ENCODE data around the gene MIPOL1.
"Not testable (repeated sequence)": the region's sequence is repeated elsewhere in the genome, so short reads cannot be mapped to it uniquely, and the experiment has no call there.

The MIPOL1 gene

DNA sequence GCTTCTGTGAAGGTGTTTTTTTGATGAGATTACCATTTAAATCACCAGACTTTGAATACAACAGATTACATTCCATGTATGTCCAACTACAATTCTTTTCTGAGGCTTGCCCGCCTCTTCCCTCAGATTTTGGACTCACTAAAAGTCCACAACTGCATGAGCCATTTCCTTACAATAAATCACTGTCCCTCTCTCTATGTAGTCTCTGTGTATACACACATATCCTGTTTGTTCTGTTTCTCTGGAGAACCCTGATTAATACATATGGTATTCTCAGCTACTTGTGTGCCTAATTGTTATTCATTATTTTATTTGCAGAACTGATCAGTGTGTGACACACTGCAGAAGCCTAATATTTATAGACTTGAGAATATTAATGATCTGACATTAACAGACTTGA lies 2.4 kb upstream of the MIPOL1 start:
- DNase-seq (ENCODE audit: insufficient read length) (no peak), FAIRE-seq (no peak)
- TF ChIP-seq TAF1 (IDR thresholded peaks at IDR 0.05; ENCODE audit: borderline replicate concordance, low read depth, low read length) (no peak), POLR2AphosphoS5 (IDR thresholded peaks at IDR 0.05; ENCODE audit: low read depth, low read length) (no peak)

DNA sequence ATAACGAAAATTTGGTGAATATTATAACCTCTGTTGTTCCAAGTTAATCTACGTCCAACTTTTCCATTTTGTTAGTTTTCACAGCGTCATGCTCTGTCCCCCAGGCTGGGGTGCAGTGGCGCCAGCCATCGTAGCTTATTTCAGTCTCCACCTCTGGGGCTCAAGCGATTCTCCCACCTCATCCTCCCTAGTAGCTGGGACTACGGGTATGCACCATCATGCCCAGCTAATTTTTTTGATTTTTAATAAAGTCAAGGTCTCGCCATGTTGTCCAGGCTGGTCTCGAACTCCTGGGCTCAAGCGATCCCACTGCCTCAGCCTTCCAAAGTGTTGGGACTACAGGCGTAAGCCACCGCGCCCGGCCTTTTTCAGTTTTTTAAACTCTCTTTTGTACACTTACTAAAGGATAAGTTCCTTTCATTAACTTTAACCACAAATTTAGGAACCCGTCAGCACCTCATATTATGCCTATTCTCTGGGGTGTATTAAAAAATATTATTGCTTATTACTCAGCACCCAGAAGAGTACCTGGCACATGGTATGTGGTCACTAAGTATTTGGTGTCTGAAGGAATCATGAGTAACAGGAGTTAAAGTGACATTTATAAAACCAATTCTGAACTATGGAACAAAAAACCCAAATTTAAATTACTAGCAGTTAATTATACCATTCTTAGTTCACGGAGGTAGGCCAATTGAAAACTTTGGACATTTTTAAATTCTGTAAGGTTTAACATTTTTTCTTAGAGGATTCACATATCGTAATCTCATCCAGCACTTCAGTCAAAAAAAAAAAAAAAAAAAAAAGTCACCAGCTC lies 925 bp upstream of the MIPOL1 start:
- no peak for TF ChIP-seq POLR2AphosphoS5 (IDR thresholded peaks at IDR 0.05; ENCODE audit: low read depth, low read length)
- no peak for TF ChIP-seq POLR2A (IDR thresholded peaks at IDR 0.05; ENCODE audit: low read depth, low read length)
- TF ChIP-seq TAF1 (IDR thresholded peaks at IDR 0.05; ENCODE audit: borderline replicate concordance, low read depth, low read length), result no peak
- no peak for FAIRE-seq
- no peak for DNase-seq (ENCODE audit: insufficient read length)

- DNase-seq (ENCODE audit: insufficient read length), result no peak
- FAIRE-seq, result no peak
- TF ChIP-seq TAF1 (IDR thresholded peaks at IDR 0.05; ENCODE audit: borderline replicate concordance, low read depth, low read length) (no peak), POLR2A (IDR thresholded peaks at IDR 0.05; ENCODE audit: low read depth, low read length) (no peak), POLR2AphosphoS5 (IDR thresholded peaks at IDR 0.05; ENCODE audit: low read depth, low read length) (no peak)
Measured at GRCh38 chr14:37198273-37198598, 499 bp downstream of the MIPOL1 start.

DNA sequence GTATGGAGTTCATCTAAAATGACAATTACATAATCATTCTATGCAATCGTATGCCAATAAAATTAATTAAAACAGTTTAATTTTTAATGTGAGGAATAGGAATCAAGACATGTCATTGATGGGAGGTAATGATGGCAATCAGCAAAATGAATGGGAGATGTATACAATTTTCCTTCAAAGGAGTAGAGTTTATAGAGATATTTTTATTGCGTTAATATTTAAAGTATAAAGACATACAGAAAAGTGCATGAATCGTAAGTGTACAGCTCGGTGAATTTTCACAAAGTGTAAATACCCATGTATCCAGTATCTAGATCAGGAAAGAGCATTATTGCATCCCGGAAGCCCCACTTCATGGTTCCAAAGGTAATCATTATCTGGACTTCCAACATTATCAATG lies 1.2 kb downstream of the MIPOL1 start:
- DNase-seq (ENCODE audit: insufficient read length), result no peak
- TF ChIP-seq POLR2AphosphoS5 (IDR thresholded peaks at IDR 0.05; ENCODE audit: low read depth, low read length), result no peak
- no peak for TF ChIP-seq POLR2A (IDR thresholded peaks at IDR 0.05; ENCODE audit: low read depth, low read length)
- TF ChIP-seq TAF1 (IDR thresholded peaks at IDR 0.05; ENCODE audit: borderline replicate concordance, low read depth, low read length), result no peak
- no peak for FAIRE-seq

DNA sequence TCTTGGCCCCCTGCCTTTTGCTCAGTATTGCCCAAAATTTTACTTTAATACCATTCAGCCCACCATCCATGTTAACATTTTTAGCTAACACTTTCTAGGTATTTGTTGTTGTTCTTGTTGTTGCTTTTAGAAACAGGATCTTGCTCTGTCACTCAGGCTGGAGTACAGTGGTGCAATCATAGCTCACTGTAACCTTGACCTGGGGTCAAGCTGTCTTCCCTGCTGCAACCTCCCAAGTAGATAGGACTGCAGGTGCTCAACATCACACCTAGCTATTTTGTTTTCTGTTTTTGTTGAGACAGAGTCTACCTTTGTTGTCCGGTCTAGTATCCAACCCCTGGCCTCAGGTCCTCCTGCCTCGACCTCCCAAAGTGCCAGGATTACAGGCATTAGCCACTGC lies 4.0 kb downstream of the MIPOL1 start:
- FAIRE-seq (no peak), DNase-seq (ENCODE audit: insufficient read length) (no peak)
- no peak for TF ChIP-seq TAF1 (IDR thresholded peaks at IDR 0.05; ENCODE audit: borderline replicate concordance, low read depth, low read length)
- no peak for TF ChIP-seq POLR2AphosphoS5 (IDR thresholded peaks at IDR 0.05; ENCODE audit: low read depth, low read length)
- TF ChIP-seq POLR2A (IDR thresholded peaks at IDR 0.05; ENCODE audit: low read depth, low read length), result no peak

DNA sequence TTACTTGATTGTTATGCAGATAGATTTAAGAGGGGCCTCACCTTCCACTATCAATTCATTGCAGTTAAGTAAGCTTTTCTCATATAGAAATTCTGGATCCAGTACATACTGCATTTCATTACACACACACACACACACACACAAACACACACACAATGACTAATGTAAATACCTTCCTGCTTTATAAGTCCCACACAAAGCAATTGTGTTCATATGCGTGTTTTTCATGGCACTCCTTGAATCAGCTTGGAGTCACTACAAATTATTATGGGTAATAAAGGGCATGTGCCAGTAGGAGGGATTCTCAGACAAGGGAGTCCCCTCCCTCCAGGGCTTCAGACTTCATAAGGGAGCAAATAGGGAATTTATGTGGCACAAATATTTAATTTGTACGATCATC lies 4.5 kb downstream of the MIPOL1 start:
- no peak for DNase-seq (ENCODE audit: insufficient read length)
- no peak for TF ChIP-seq TAF1 (IDR thresholded peaks at IDR 0.05; ENCODE audit: borderline replicate concordance, low read depth, low read length)
- TF ChIP-seq POLR2AphosphoS5 (IDR thresholded peaks at IDR 0.05; ENCODE audit: low read depth, low read length), result no peak
- TF ChIP-seq POLR2A (IDR thresholded peaks at IDR 0.05; ENCODE audit: low read depth, low read length), result no peak
- FAIRE-seq, result no peak

- DNase-seq (ENCODE audit: insufficient read length) (no peak), FAIRE-seq (no peak)
- TF ChIP-seq POLR2AphosphoS5 (IDR thresholded peaks at IDR 0.05; ENCODE audit: low read depth, low read length) (no peak), POLR2A (IDR thresholded peaks at IDR 0.05; ENCODE audit: low read depth, low read length) (no peak), TAF1 (IDR thresholded peaks at IDR 0.05; ENCODE audit: borderline replicate concordance, low read depth, low read length) (no peak)
Measured at GRCh38 chr14:37202812-37203211, 5.1 kb downstream of the MIPOL1 start.

DNA sequence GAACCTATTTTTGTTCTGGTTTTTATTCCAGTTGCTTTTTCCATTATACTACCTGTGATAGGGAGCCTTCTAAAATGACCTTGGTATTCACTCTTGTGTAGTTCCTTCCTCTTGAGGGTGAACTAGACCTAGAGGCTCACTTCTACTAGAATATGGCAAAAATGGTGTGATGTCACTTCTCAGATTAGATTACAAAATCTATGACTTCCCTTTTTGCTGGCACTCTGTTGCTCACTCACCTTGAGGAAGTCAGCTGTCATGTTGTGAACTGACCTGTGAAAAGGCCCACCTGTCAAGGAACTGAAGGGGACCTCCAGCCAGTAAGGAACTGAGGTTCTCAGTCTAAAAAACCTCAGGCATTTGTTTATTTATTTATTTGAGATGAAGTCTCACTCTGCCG lies 5.7 kb downstream of the MIPOL1 start:
- DNase-seq (ENCODE audit: insufficient read length) (no peak), FAIRE-seq (no peak)
- TF ChIP-seq POLR2AphosphoS5 (IDR thresholded peaks at IDR 0.05; ENCODE audit: low read depth, low read length), result no peak
- no peak for TF ChIP-seq POLR2A (IDR thresholded peaks at IDR 0.05; ENCODE audit: low read depth, low read length)
- TF ChIP-seq TAF1 (IDR thresholded peaks at IDR 0.05; ENCODE audit: borderline replicate concordance, low read depth, low read length), result no peak

GRCh38 chr14:37205623-37206605 lies 8.2 kb downstream of the MIPOL1 start:
- DNase-seq (ENCODE audit: insufficient read length); FAIRE-seq: not testable (repeated sequence)

- FAIRE-seq; DNase-seq (ENCODE audit: insufficient read length): not testable (repeated sequence)
Measured at GRCh38 chr14:37209617-37210016, 11.9 kb downstream of the MIPOL1 start.

DNA sequence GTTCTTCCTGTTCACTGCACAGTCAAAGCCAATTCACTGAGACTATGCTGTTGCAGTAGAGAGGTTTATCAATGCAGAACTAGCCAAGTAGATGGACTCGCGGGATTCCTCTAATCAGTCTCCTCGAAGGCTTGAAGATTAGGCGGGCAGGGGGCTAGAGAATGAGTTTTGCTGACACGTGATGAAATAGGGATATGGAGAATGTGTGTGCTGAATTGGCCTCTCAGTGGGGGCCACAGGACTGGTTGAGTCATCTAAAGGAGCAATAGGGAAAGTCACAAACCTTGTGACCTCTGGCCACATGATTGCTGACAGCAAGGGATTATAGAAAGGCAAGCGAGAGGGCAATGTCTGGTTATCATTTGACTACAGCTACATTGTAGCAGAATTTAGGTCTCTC lies 12.7 kb downstream of the MIPOL1 start:
- TF ChIP-seq POLR2A (IDR thresholded peaks at IDR 0.05; ENCODE audit: low read depth, low read length), result no peak
- TF ChIP-seq POLR2AphosphoS5 (IDR thresholded peaks at IDR 0.05; ENCODE audit: low read depth, low read length), result no peak
- TF ChIP-seq TAF1 (IDR thresholded peaks at IDR 0.05; ENCODE audit: borderline replicate concordance, low read depth, low read length), result no peak
- FAIRE-seq (no peak), DNase-seq (ENCODE audit: insufficient read length) (no peak)

DNA sequence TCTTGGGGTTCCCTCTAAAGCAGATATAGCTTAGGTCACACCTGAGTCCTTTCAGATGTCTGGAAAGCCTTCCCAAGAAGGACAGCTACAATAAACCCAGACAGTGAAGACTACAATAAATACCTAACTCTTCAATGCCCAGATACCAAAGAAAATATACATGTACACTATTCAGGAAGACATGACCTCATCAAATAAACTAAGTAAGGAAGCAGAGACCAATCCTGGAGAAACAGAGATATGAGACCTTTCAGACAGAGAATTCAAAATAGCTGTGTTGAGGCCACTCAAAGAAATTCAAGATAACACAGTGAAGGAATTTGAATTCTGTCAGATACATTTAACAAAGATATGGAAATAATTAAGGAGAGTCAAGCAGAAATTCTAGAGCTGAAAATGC lies 15.3 kb downstream of the MIPOL1 start:
- DNase-seq (ENCODE audit: insufficient read length) (no peak), FAIRE-seq (no peak)
- TF ChIP-seq TAF1 (IDR thresholded peaks at IDR 0.05; ENCODE audit: borderline replicate concordance, low read depth, low read length), result no peak
- TF ChIP-seq POLR2AphosphoS5 (IDR thresholded peaks at IDR 0.05; ENCODE audit: low read depth, low read length), result no peak
- no peak for TF ChIP-seq POLR2A (IDR thresholded peaks at IDR 0.05; ENCODE audit: low read depth, low read length)
